SK-N-SH (cell line): Measurements from ENCODE around the gene ATP2B2. TPM values are rescaled to one million over a fixed set of nuclear protein-coding genes. Genes with fewer than 3 reads are reported as not detected.

Source experiments
- CTCF ChIA-PET: fragments of 300-600, 350-600 bp; formaldehyde crosslinking; extraction: SDS; loops from one replicate; lab custom pipeline; 2021; lab: Yijun Ruan, JAX
- POLR2A ChIA-PET: fragments of 350-600 bp; sonication (Branson Sonifier 250); formaldehyde crosslinking; extraction: SDS; loops from one replicate; lab custom pipeline; 2020; ENCODE audit warnings: antibody characterized with exemption, inconsistent platforms; lab: Yijun Ruan, JAX
- DNase-seq: peaks from one replicate; pipeline ENCODE4 v3.0.0; 2012
- H2AFZ ChIP-seq: fragments of 200-600 bp; sonication (generic); 2 replicates; pipeline ENCODE4 v1.8.1; 2016; ENCODE audit warnings: antibody characterized with exemption, mild to moderate bottlenecking, low read depth
- H3F3A ChIP-seq: fragments of 200-600 bp; sonication (generic); replicated peaks from 2 replicates; pipeline ENCODE3; 2016; ENCODE audit warnings: antibody characterized with exemption, mild to moderate bottlenecking; ENCODE audit not compliant: insufficient read depth
- H3K27ac ChIP-seq, 2 experiments: fragments of 200-500 bp in 1 of 2; fragments of 200-600 bp in 1 of 2; sonication (Bioruptor generic) in 1 of 2; sonication (generic), shearing (Covaris generic) in 1 of 2; 2 replicates each; pipeline versions ENCODE4 v1.5.1 to v1.6.1; 2014 to 2016; ENCODE audit warnings: low read depth in 2 of 2, inconsistent platforms in 1 of 2, low read length in 1 of 2, mild to moderate bottlenecking in 1 of 2, mixed read lengths in 1 of 2
- H3K27me3 ChIP-seq: fragments of 200-600 bp; sonication (generic), shearing (Covaris generic); 2 replicates; pipeline ENCODE4 v1.6.1; 2016; ENCODE audit warnings: mixed run types; ENCODE audit not compliant: insufficient read depth
- H3K36me3 ChIP-seq, 2 experiments: fragments of 200-500 bp in 1 of 2; fragments of 200-600 bp in 1 of 2; sonication (Bioruptor generic) in 1 of 2; sonication (generic) in 1 of 2; replicated peaks in 1 of 2; 2 replicates each; pipeline versions ENCODE3 to v1.5.1; 2014 to 2016; ENCODE audit warnings: low read length in 1 of 2, mild to moderate bottlenecking in 1 of 2; ENCODE audit not compliant: insufficient read depth in 2 of 2, control insufficient read depth in 1 of 2
- H3K4me1 ChIP-seq, 2 experiments: fragments of 200-500 bp in 1 of 2; fragments of 200-600 bp in 1 of 2; sonication (Bioruptor generic) in 1 of 2; sonication (generic), shearing (Covaris generic) in 1 of 2; 2 replicates each; pipeline versions ENCODE4 v1.5.1 to v1.6.1; 2014 to 2016; ENCODE audit warnings: low read depth in 1 of 2, low read length in 1 of 2, mixed run types in 1 of 2; ENCODE audit not compliant: insufficient read depth in 2 of 2, control insufficient read depth in 1 of 2
- H3K4me2 ChIP-seq: fragments of 200-600 bp; sonication (generic), shearing (Covaris generic); 2 replicates; pipeline ENCODE4 v1.6.1; 2017; ENCODE audit warnings: mixed run types
- H3K4me3 ChIP-seq, 2 experiments: fragments of 200-500 bp in 1 of 2; fragments of 200-600 bp in 1 of 2; sonication (Bioruptor generic) in 1 of 2; sonication (generic), shearing (Covaris generic) in 1 of 2; 2 replicates each; pipeline versions ENCODE4 v1.5.1 to v1.8.1; 2014 to 2016; ENCODE audit warnings: low read depth in 2 of 2, inconsistent platforms in 1 of 2, low read length in 1 of 2, mild to moderate bottlenecking in 1 of 2, mixed read lengths in 1 of 2, moderate library complexity in 1 of 2
- H3K79me2 ChIP-seq: fragments of 200-600 bp; sonication (generic); 2 replicates; pipeline ENCODE4 v1.8.1; 2017; ENCODE audit warnings: mild to moderate bottlenecking; ENCODE audit not compliant: insufficient read depth
- H3K9ac ChIP-seq: fragments of 200-600 bp; sonication (generic); 2 replicates; pipeline ENCODE4 v1.6.1; 2017; ENCODE audit warnings: mixed run types
- H3K9me2 ChIP-seq: fragments of 200-600 bp; sonication (generic); 2 replicates; pipeline ENCODE4 v1.6.1; 2017; ENCODE audit warnings: mixed run types
- H3K9me3 ChIP-seq: fragments of 200-600 bp; sonication (generic); 2 replicates; pipeline ENCODE4 v1.6.1; 2017; ENCODE audit warnings: mixed run types, mild to moderate bottlenecking, moderate library complexity
- H4K20me1 ChIP-seq: fragments of 200-600 bp; sonication (generic); 2 replicates; pipeline ENCODE4 v1.6.1; 2017; ENCODE audit warnings: mild to moderate bottlenecking, mixed run types; ENCODE audit not compliant: insufficient read depth
- CHD2 ChIP-seq: fragments of 150-350 bp; IDR thresholded peaks from 2 replicates; pipeline ENCODE4 v1.6.1; 2018; ENCODE audit warnings: low read length; ENCODE audit not compliant: partially characterized antibody
- CTCF ChIP-seq: fragments of 200-600 bp; sonication (generic); IDR thresholded peaks from 2 replicates; pipeline ENCODE4 v1.6.1; 2017; ENCODE audit warnings: antibody characterized with exemption, mild to moderate bottlenecking, moderate library complexity
- ELF1 ChIP-seq: IDR thresholded peaks from 2 replicates; pipeline ENCODE4 v1.4.0; 2012
- EP300 ChIP-seq, 2 experiments: IDR thresholded peaks; 2 replicates each; pipeline versions ENCODE4 v1.4.0 to v1.6.1; 2012; ENCODE audit warnings: borderline replicate concordance in 1 of 2, low read depth in 1 of 2, low read length in 1 of 2
- EZH2phosphoT487 ChIP-seq: fragments of 200-600 bp; sonication (generic); IDR thresholded peaks from 2 replicates; pipeline ENCODE4 v1.6.1; 2017; ENCODE audit warnings: low read depth, mixed run types, mild to moderate bottlenecking, antibody characterized with exemption, moderate library complexity, borderline replicate concordance
- FOXJ3 ChIP-seq: sonication (generic); formaldehyde crosslinking; IDR thresholded peaks from 2 replicates; pipeline ENCODE4 v1.5.1; 2020; ENCODE audit warnings: mild to moderate bottlenecking, missing genetic modification reagents
- GABPA ChIP-seq: IDR thresholded peaks from 2 replicates; pipeline ENCODE4 v1.4.0; 2012; ENCODE audit warnings: low read depth, mild to moderate bottlenecking
- IRF3 ChIP-seq: fragments of 150-350 bp; IDR thresholded peaks from 2 replicates; pipeline ENCODE4 v1.6.1; 2016; ENCODE audit warnings: mild to moderate bottlenecking, low read depth, low read length
- MAX ChIP-seq: IDR thresholded peaks from 2 replicates; pipeline ENCODE4 v1.4.0; 2012; ENCODE audit warnings: low read depth
- MEF2A ChIP-seq: IDR thresholded peaks from 2 replicates; pipeline ENCODE4 v1.4.0; 2012; ENCODE audit warnings: low read depth, borderline replicate concordance
- NFIC ChIP-seq: IDR thresholded peaks from 2 replicates; pipeline ENCODE4 v1.4.0; 2012; ENCODE audit warnings: borderline replicate concordance
- RCOR1 ChIP-seq: fragments of 150-350 bp; IDR thresholded peaks from 2 replicates; pipeline ENCODE4 v1.6.1; 2017; ENCODE audit warnings: antibody characterized with exemption, low read length
- RFX5 ChIP-seq: IDR thresholded peaks from 2 replicates; pipeline ENCODE4 v1.6.1; 2012; ENCODE audit warnings: mild to moderate bottlenecking, improper control_type of control experiment, low read length
- RXRA ChIP-seq: IDR thresholded peaks from 2 replicates; pipeline ENCODE4 v1.4.0; 2012; ENCODE audit warnings: low read depth, mild to moderate bottlenecking, borderline replicate concordance
- SMC3 ChIP-seq: IDR thresholded peaks from 2 replicates; pipeline ENCODE4 v1.6.1; 2012; ENCODE audit warnings: low read depth, low read length, improper control_type of control experiment
- TCF12 ChIP-seq: IDR thresholded peaks from 2 replicates; pipeline ENCODE4 v1.4.0; 2012
- USF1 ChIP-seq: IDR thresholded peaks from 2 replicates; pipeline ENCODE4 v1.4.0; 2012; ENCODE audit warnings: low read depth, borderline replicate concordance
- USF2 ChIP-seq: fragments of 150-350 bp; IDR thresholded peaks from 2 replicates; pipeline ENCODE4 v1.6.1; 2017; ENCODE audit warnings: antibody characterized with exemption, low read length, low read depth, borderline replicate concordance
- YY1 ChIP-seq: IDR thresholded peaks from 2 replicates; pipeline ENCODE4 v1.4.0; 2012; ENCODE audit warnings: low read depth, mild to moderate bottlenecking
- ZBTB33 ChIP-seq: IDR thresholded peaks from 2 replicates; pipeline ENCODE4 v1.4.0; 2012; ENCODE audit warnings: low read depth, borderline replicate concordance
- WGBS: methylation state at CpG from one replicate; pipeline ENCODE4 v1.1.6; 2017; ENCODE audit warnings: low lambda C conversion rate; 5-methylcytosine and 5-hydroxymethylcytosine counted together
- polyA plus RNA-seq, 3 experiments: library from polyadenylated mRNA; depleted of rRNA; stranded (reverse); fragments of >200 nt; gene quantifications; 2 replicates each; pipeline ENCODE4 v1.2.3, GENCODE V29; 2012

ATP2B2 gene
- polyA plus RNA-seq, 1 of the 3 experiments (the other 2 are of a cell fraction) = 0.15 TPM

GRCh38 chr3:10400050-10400748 lies 105.2 kb downstream of the ATP2B2 start (continued):
- TF ChIP-seq USF1 = no peak
- no peak for TF ChIP-seq CHD2
- TF ChIP-seq EP300 (IDR thresholded peaks at IDR 0.05; ENCODE audit: borderline replicate concordance in 1 of 2, low read depth in 1 of 2, low read length in 1 of 2) = no peak
- TF ChIP-seq NFIC = no peak
- TF ChIP-seq TCF12 = no peak
- no peak for TF ChIP-seq MEF2A
- TF ChIP-seq RXRA = no peak
- no peak for TF ChIP-seq GABPA
- TF ChIP-seq RFX5 = no peak
- no peak for TF ChIP-seq MAX
- no peak for TF ChIP-seq IRF3

- H3K9ac ChIP-seq = no peak overlapping the region
- no peak for DNase-seq
- no peaks in the 10 kb centered on the region for H3F3A ChIP-seq
- no peak overlapping the region for H2AFZ ChIP-seq
- TF ChIP-seq FOXJ3 = no peak
- TF ChIP-seq ZBTB33 = no peak
- TF ChIP-seq CTCF = no peak
- TF ChIP-seq RFX5 = no peak
- TF ChIP-seq USF2 = no peak
- TF ChIP-seq GABPA = no peak
- TF ChIP-seq ELF1 = no peak
- TF ChIP-seq EZH2phosphoT487 = no peak
- no peak for TF ChIP-seq YY1
- no peak for TF ChIP-seq RCOR1
- no peak for TF ChIP-seq SMC3
- H3K4me2 ChIP-seq = no peak overlapping the region
- H3K27me3 ChIP-seq = peaks cover 4% of the 10 kb centered on the region
- 30% methylated on average over 3 of the region's 3 CpGs for whole genome bisulfite sequencing
- H3K36me3 ChIP-seq = no peaks in the 10 kb centered on the region
- ChIA-PET CTCF (interaction anchor here (0.6 to 1.6 kb wide), 2 partner anchors 56 to 339 kb away, joined by 3 to 9 read pairs; no protein-coding TSS in a partner anchor), POLR2A (no interaction called here)
- no peak overlapping the region for H3K27ac ChIP-seq
- H3K4me3 ChIP-seq = no peak overlapping the region
- no peaks in the 10 kb centered on the region for H3K9me3 ChIP-seq
- no peaks in the 10 kb centered on the region for H3K79me2 ChIP-seq
- peaks cover 0 to 3% of the 10 kb centered on the region in 2 experiments; a peak in 1 of 4 replicates for H3K4me1 ChIP-seq
- no peaks in the 10 kb centered on the region for H3K9me2 ChIP-seq
- no peaks in the 10 kb centered on the region for H4K20me1 ChIP-seq
These were observed 105.8 kb downstream of the ATP2B2 start for GRCh38 chr3:10399634-10400033.
